ENCODE data around the gene EPHB1.

Gene EPHB1

GRCh38 chr3:134879990-134880389 is 84.9 kb downstream of the EPHB1 start:
- no peak overlapping the region for H3K4me3 Mint-ChIP-seq
- no peak overlapping the region for H3K27ac Mint-ChIP-seq
- DNase-seq (no peak), ATAC-seq (replicated peaks) (no peak)
- peaks cover 0 to 17% of the 10 kb centered on the region in 2 donors for H3K27me3 Mint-ChIP-seq
- H3K9me3 Mint-ChIP-seq, result no peaks in the 10 kb centered on the region
- H3K4me1 Mint-ChIP-seq, result no peaks in the 10 kb centered on the region
- H3K36me3 Mint-ChIP-seq, result no peaks in the 10 kb centered on the region

GRCh38 chr3:134880431-134880830 is 85.4 kb downstream of the EPHB1 start:
- Mint-ChIP-seq H3K4me1 (no peaks in the 10 kb centered on the region), H3K9me3 (no peaks in the 10 kb centered on the region), H3K27ac (no peak overlapping the region), H3K27me3 (peaks cover 0 to 13% of the 10 kb centered on the region in 2 donors), H3K36me3 (no peaks in the 10 kb centered on the region), H3K4me3 (no peak overlapping the region)
- DNase-seq (no peak), ATAC-seq (replicated peaks) (no peak)

- Mint-ChIP-seq H3K4me3 (no peak overlapping the region), H3K4me1 (peaks cover 5 to 8% of the 10 kb centered on the region in 2 donors), H3K27me3 (peaks cover 0 to 13% of the 10 kb centered on the region in 2 donors), H3K27ac (no peak overlapping the region), H3K9me3 (no peaks in the 10 kb centered on the region), H3K36me3 (no peaks in the 10 kb centered on the region)
- no peak for DNase-seq
- no peak for ATAC-seq (replicated peaks)
These were observed 86.2 kb downstream of the EPHB1 start for GRCh38 chr3:134881305-134881704.

- H3K4me1 Mint-ChIP-seq, result peaks cover 5 to 17% of the 10 kb centered on the region in 2 donors
- no peak overlapping the region for H3K27ac Mint-ChIP-seq
- H3K9me3 Mint-ChIP-seq, result no peaks in the 10 kb centered on the region
- DNase-seq, result no peak
- ATAC-seq (replicated peaks), result no peak
- no peaks in the 10 kb centered on the region for H3K36me3 Mint-ChIP-seq
- H3K27me3 Mint-ChIP-seq, result peaks cover 0 to 9% of the 10 kb centered on the region in 2 donors
- H3K4me3 Mint-ChIP-seq, result no peak overlapping the region
These were observed 88.8 kb downstream of the EPHB1 start for GRCh38 chr3:134883697-134884385.

- H3K4me1 Mint-ChIP-seq, result peaks cover 5 to 17% of the 10 kb centered on the region in 2 donors
- no peak overlapping the region for H3K27ac Mint-ChIP-seq
- peaks cover 0 to under 1% of the 10 kb centered on the region in 2 donors for H3K36me3 Mint-ChIP-seq
- H3K9me3 Mint-ChIP-seq, result peaks cover 0 to under 1% of the 10 kb centered on the region in 2 donors
- peaks cover 2 to 4% of the 10 kb centered on the region in 2 donors for H3K27me3 Mint-ChIP-seq
- DNase-seq (no peak), ATAC-seq (replicated peaks) (peak; percentile 80 to 87)
- no peak overlapping the region for H3K4me3 Mint-ChIP-seq
These were observed 91.0 kb downstream of the EPHB1 start for GRCh38 chr3:134885877-134886621.

GRCh38 chr3:134886991-134887390 is 91.9 kb downstream of the EPHB1 start:
- Mint-ChIP-seq H3K4me1 (peaks cover 5 to 17% of the 10 kb centered on the region in 2 donors), H3K4me3 (no peak overlapping the region), H3K9me3 (peaks cover 0 to 3% of the 10 kb centered on the region in 2 donors), H3K27me3 (peaks cover 0 to 4% of the 10 kb centered on the region in 2 donors), H3K36me3 (peaks cover 0 to 2% of the 10 kb centered on the region in 2 donors), H3K27ac (no peak overlapping the region)
- ATAC-seq (replicated peaks), result no peak
- no peak for DNase-seq

- Mint-ChIP-seq H3K27me3 (peaks cover 0 to 4% of the 10 kb centered on the region in 2 donors), H3K9me3 (peaks cover 0 to 3% of the 10 kb centered on the region in 2 donors), H3K27ac (no peak overlapping the region), H3K36me3 (peaks cover 0 to 2% of the 10 kb centered on the region in 2 donors), H3K4me1 (peaks cover 5 to 17% of the 10 kb centered on the region in 2 donors), H3K4me3 (no peak overlapping the region)
- DNase-seq (no peak), ATAC-seq (replicated peaks) (no peak)
These were observed 92.5 kb downstream of the EPHB1 start for GRCh38 chr3:134887536-134887935.

- ATAC-seq (replicated peaks) (no peak), DNase-seq (no peak)
- H3K4me3 Mint-ChIP-seq, result no peak overlapping the region
- peaks cover 0 to 2% of the 10 kb centered on the region in 2 donors for H3K36me3 Mint-ChIP-seq
- no peak overlapping the region for H3K27ac Mint-ChIP-seq
- H3K9me3 Mint-ChIP-seq, result peaks cover 0 to 3% of the 10 kb centered on the region in 2 donors
- peaks cover 0 to 3% of the 10 kb centered on the region in 2 donors for H3K4me1 Mint-ChIP-seq
- H3K27me3 Mint-ChIP-seq, result peaks cover 9 to 13% of the 10 kb centered on the region in 2 donors
These were observed 97.3 kb downstream of the EPHB1 start for GRCh38 chr3:134892326-134892725.

GRCh38 chr3:134892761-134893160 is 97.7 kb downstream of the EPHB1 start:
- Mint-ChIP-seq H3K9me3 (peaks cover 0 to 3% of the 10 kb centered on the region in 2 donors), H3K36me3 (peaks cover 0 to 2% of the 10 kb centered on the region in 2 donors), H3K27me3 (peaks cover 9 to 13% of the 10 kb centered on the region in 2 donors), H3K4me3 (no peak overlapping the region), H3K4me1 (no peaks in the 10 kb centered on the region), H3K27ac (no peak overlapping the region)
- DNase-seq (no peak), ATAC-seq (replicated peaks) (no peak)

- Mint-ChIP-seq H3K36me3 (peaks cover 0 to 2% of the 10 kb centered on the region in 2 donors), H3K27ac (no peak overlapping the region), H3K27me3 (peaks cover 9 to 13% of the 10 kb centered on the region in 2 donors), H3K9me3 (peaks cover 0 to 3% of the 10 kb centered on the region in 2 donors), H3K4me1 (no peaks in the 10 kb centered on the region), H3K4me3 (no peak overlapping the region)
- DNase-seq, result no peak
- no peak for ATAC-seq (replicated peaks)
These were observed 99.5 kb downstream of the EPHB1 start for GRCh38 chr3:134894533-134894932.

GRCh38 chr3:134895181-134895580 is 100.1 kb downstream of the EPHB1 start:
- peaks cover 0 to 3% of the 10 kb centered on the region in 2 donors for H3K9me3 Mint-ChIP-seq
- ATAC-seq (replicated peaks) (no peak), DNase-seq (no peak)
- H3K4me1 Mint-ChIP-seq, result no peaks in the 10 kb centered on the region
- no peak overlapping the region for H3K4me3 Mint-ChIP-seq
- no peak overlapping the region for H3K27ac Mint-ChIP-seq
- peaks cover 9 to 12% of the 10 kb centered on the region in 2 donors for H3K27me3 Mint-ChIP-seq
- H3K36me3 Mint-ChIP-seq, result peaks cover 0 to 2% of the 10 kb centered on the region in 2 donors

- peaks cover 9 to 13% of the 10 kb centered on the region in 2 donors for H3K27me3 Mint-ChIP-seq
- no peak overlapping the region for H3K27ac Mint-ChIP-seq
- peaks cover 0 to 1% of the 10 kb centered on the region in 2 donors for H3K9me3 Mint-ChIP-seq
- H3K36me3 Mint-ChIP-seq, result peaks cover 0 to under 1% of the 10 kb centered on the region in 2 donors
- ATAC-seq (replicated peaks) (peak in 1 of 2 donors; percentile 11), DNase-seq (no peak)
- H3K4me3 Mint-ChIP-seq, result no peak overlapping the region
- no peaks in the 10 kb centered on the region for H3K4me1 Mint-ChIP-seq
These were observed 101.1 kb downstream of the EPHB1 start for GRCh38 chr3:134896141-134896540.

GRCh38 chr3:134896696-134897095 is 101.6 kb downstream of the EPHB1 start:
- Mint-ChIP-seq H3K4me1 (no peaks in the 10 kb centered on the region), H3K36me3 (no peaks in the 10 kb centered on the region), H3K9me3 (peaks cover 0 to 1% of the 10 kb centered on the region in 2 donors), H3K27ac (no peak overlapping the region), H3K27me3 (peaks cover 9 to 14% of the 10 kb centered on the region in 2 donors), H3K4me3 (no peak overlapping the region)
- DNase-seq (no peak), ATAC-seq (replicated peaks) (peak in 1 of 2 donors; percentile 2)

- no peak for DNase-seq
- Mint-ChIP-seq H3K27me3 (peaks cover 9 to 18% of the 10 kb centered on the region in 2 donors), H3K9me3 (no peaks in the 10 kb centered on the region), H3K27ac (no peak overlapping the region), H3K4me3 (no peak overlapping the region), H3K4me1 (no peaks in the 10 kb centered on the region), H3K36me3 (no peaks in the 10 kb centered on the region)
- no peak for ATAC-seq (replicated peaks)
These were observed 102.5 kb downstream of the EPHB1 start for GRCh38 chr3:134897391-134898141.
